ENCODE results near the gene SLC7A6. TPM values are rescaled to one million over a fixed set of nuclear protein-coding genes. Genes with fewer than 3 reads are reported as not detected.

SLC7A6 gene
- total RNA-seq, 1 donor from 2014 or later: 11.6 TPM

- DNase-seq (ENCODE audit: low spot score, unreplicated experiment): no peak
- H3K27ac Mint-ChIP-seq: no peak overlapping the region
- H3K4me3 Mint-ChIP-seq (ENCODE audit: low read depth): no peak overlapping the region
- no peak for TF ChIP-seq CTCF (IDR thresholded peaks at IDR 0.05; ENCODE audit: unreplicated experiment)
- no peaks in the 10 kb centered on the region for H3K27me3 Mint-ChIP-seq
- H3K4me1 Mint-ChIP-seq (ENCODE audit: low read depth): peaks cover 7% of the 10 kb centered on the region
- H3K36me3 Mint-ChIP-seq (ENCODE audit: insufficient read depth): peaks cover 12% of the 10 kb centered on the region
- H3K9me3 Mint-ChIP-seq (ENCODE audit: low read depth): no peaks in the 10 kb centered on the region
These were observed 33.6 kb downstream of the SLC7A6 start for GRCh38 chr16:68297908-68298307.

DNA sequence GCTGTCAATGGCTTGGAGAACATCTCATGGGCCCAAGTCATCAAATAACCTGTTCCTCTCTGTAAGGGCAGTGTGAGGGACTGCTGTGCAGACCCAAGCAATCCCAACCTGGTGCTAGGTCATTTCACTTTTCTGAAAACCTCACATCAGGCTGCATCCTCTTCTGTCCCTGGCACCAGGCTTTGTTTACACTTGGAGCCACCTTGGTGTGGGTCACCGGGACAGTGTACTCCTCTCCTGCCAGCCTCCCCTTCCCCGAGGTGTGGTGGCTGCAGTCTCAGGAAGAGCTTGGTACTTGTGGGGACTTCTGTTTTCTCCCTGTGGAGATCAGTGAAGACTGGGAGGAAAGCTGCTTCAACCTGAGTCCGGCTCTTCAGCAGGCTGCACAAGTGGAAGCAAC, 34.0 kb downstream of the SLC7A6 start:
- Mint-ChIP-seq H3K36me3 (ENCODE audit: insufficient read depth) (peaks cover 12% of the 10 kb centered on the region), H3K27ac (no peak overlapping the region), H3K4me1 (ENCODE audit: low read depth) (peaks cover 7% of the 10 kb centered on the region), H3K9me3 (ENCODE audit: low read depth) (no peaks in the 10 kb centered on the region), H3K4me3 (ENCODE audit: low read depth) (no peak overlapping the region), H3K27me3 (no peaks in the 10 kb centered on the region)
- TF ChIP-seq CTCF (IDR thresholded peaks at IDR 0.05; ENCODE audit: unreplicated experiment): no peak
- no peak for DNase-seq (ENCODE audit: low spot score, unreplicated experiment)

- TF ChIP-seq CTCF (IDR thresholded peaks at IDR 0.05; ENCODE audit: unreplicated experiment): no peak
- no peaks in the 10 kb centered on the region for H3K27me3 Mint-ChIP-seq
- H3K36me3 Mint-ChIP-seq (ENCODE audit: insufficient read depth): peaks cover 17% of the 10 kb centered on the region
- H3K27ac Mint-ChIP-seq: no peak overlapping the region
- peaks cover 7% of the 10 kb centered on the region for H3K4me1 Mint-ChIP-seq (ENCODE audit: low read depth)
- DNase-seq (ENCODE audit: low spot score, unreplicated experiment): no peak
- no peaks in the 10 kb centered on the region for H3K9me3 Mint-ChIP-seq (ENCODE audit: low read depth)
- no peak overlapping the region for H3K4me3 Mint-ChIP-seq (ENCODE audit: low read depth)
These were observed 34.7 kb downstream of the SLC7A6 start for GRCh38 chr16:68298907-68299561.

DNA sequence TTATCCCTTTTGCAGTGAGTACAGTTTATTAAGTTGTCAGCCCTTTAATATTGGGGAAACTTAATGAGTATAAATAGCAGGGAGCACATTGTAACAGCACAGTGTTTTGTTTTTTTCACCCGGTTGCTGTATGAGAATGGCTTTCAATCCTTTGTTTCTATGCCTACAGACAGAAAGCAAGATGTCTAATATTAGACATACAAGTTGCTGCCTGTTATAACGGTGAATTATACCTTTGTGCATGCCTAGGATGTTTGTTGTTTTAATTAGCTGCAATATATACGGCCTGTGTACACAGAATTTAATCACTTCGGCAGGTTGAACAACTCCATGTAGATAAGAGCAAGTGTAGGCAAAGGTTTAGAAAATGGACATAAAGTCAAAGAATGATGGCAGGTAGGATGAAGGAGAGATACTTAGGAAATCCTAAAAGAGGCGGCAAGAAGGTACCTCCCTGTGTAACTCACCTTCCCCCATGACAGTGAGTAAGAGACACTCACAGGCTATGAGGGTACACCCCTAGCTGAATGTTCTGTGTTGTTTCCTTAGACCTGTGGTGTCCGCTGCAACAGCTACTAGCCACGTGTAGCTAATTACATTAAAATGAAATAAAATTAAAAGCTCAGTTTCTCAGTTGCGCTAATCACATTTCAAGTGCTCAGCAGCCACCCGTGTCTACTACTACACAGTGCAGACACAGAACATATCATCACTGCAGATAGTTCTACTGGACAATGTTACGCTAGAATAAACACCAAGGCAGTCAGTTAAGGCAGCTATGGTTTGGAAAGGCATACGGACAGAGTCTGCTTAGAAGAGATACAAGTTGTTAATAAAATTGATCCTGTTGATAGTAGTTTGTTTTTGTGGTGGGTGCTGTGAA, 35.5 kb downstream of the SLC7A6 start:
- TF ChIP-seq CTCF (IDR thresholded peaks at IDR 0.05; ENCODE audit: unreplicated experiment): no peak
- no peaks in the 10 kb centered on the region for H3K9me3 Mint-ChIP-seq (ENCODE audit: low read depth)
- peaks cover 16% of the 10 kb centered on the region for H3K36me3 Mint-ChIP-seq (ENCODE audit: insufficient read depth)
- H3K27me3 Mint-ChIP-seq: no peaks in the 10 kb centered on the region
- no peak for DNase-seq (ENCODE audit: low spot score, unreplicated experiment)
- H3K4me3 Mint-ChIP-seq (ENCODE audit: low read depth): no peak overlapping the region
- H3K27ac Mint-ChIP-seq: no peak overlapping the region
- H3K4me1 Mint-ChIP-seq (ENCODE audit: low read depth): peaks cover 7% of the 10 kb centered on the region

- Mint-ChIP-seq H3K27me3 (no peaks in the 10 kb centered on the region), H3K36me3 (ENCODE audit: insufficient read depth) (peaks cover 16% of the 10 kb centered on the region), H3K27ac (no peak overlapping the region)
These were observed 36.6 kb downstream of the SLC7A6 start for GRCh38 chr16:68300734-68301459.

More at GRCh38 chr16:68300734-68301459, 36.6 kb downstream of the SLC7A6 start:
- TF ChIP-seq CTCF (IDR thresholded peaks at IDR 0.05; ENCODE audit: unreplicated experiment): no peak
- no peaks in the 10 kb centered on the region for H3K9me3 Mint-ChIP-seq (ENCODE audit: low read depth)
- DNase-seq (ENCODE audit: low spot score, unreplicated experiment): no peak
- H3K4me3 Mint-ChIP-seq (ENCODE audit: low read depth): no peak overlapping the region
- H3K4me1 Mint-ChIP-seq (ENCODE audit: low read depth): peaks cover 7% of the 10 kb centered on the region
